K562 (cell line): ENCODE measurements around the gene FIZ1. TPM values are rescaled to one million over a fixed set of nuclear protein-coding genes. Genes with fewer than 3 reads are reported as not detected.

Experiments used
- ATAC-seq: fragments of 200-7000 bp; cut with Tn5 transposase; 3 replicates; pipeline ENCODE4 v1.9.1; 2020; ENCODE audit warnings: moderate library complexity
- BruUV-seq: library from RNA; stranded (reverse); fragments of 400-500 nt; replicated peaks from 2 replicates; lab custom pipeline; 2021; lab: Mats Ljungman, UMichigan
- CTCF ChIA-PET: fragments of 300-600 bp; formaldehyde crosslinking; extraction: SDS; loops from one replicate; lab custom pipeline; 2021; ENCODE audit warnings: low intra/inter-chr PET ratio; lab: Yijun Ruan, JAX
- POLR2A ChIA-PET: fragments of 300-600, 350-650 bp; sonication (Branson Sonifier 250); formaldehyde crosslinking; extraction: SDS; loops from one replicate; lab custom pipeline; 2021; ENCODE audit warnings: antibody characterized with exemption, inconsistent platforms; lab: Yijun Ruan, JAX
- DNase-seq, 4 experiments: peaks; one replicate each; pipeline versions ENCODE4 v3.0.0 to v3.0.0-alpha.2; 2011 to 2018; ENCODE audit warnings: low spot score in 3 of 4, mixed read lengths in 3 of 4; ENCODE audit errors: extremely low read depth in 1 of 4
- FAIRE-seq: peaks from 2 replicates; lab custom pipeline; 2011; peaks lifted over from hg19 to GRCh38; lab: Jason Lieb, UNC
- H2AFZ ChIP-seq: 2 replicates; pipeline ENCODE4 v1.6.0; 2011; ENCODE audit warnings: low read depth, low read length, control low read depth, inconsistent platforms
- H3K27ac ChIP-seq: fragments of 200-600 bp; 3 replicates; pipeline ENCODE4 v1.8.0; 2011; ENCODE audit warnings: low read depth, mild to moderate bottlenecking, control low read depth, inconsistent platforms, low read length, moderate library complexity, mixed read lengths; ENCODE audit errors: extremely low read depth
- H3K27me3 ChIP-seq, 2 experiments: fragments of 300-600 bp in 1 of 2; 2 replicates in 1 of 2; 3 replicates in 1 of 2; pipeline versions ENCODE4 v1.6.0 to v1.8.0; 2011; ENCODE audit warnings: inconsistent platforms in 2 of 2, low read length in 2 of 2, mild to moderate bottlenecking in 1 of 2, mixed read lengths in 1 of 2, moderate library complexity in 1 of 2; ENCODE audit not compliant: control insufficient read depth in 2 of 2, insufficient read depth in 2 of 2
- H3K36me3 ChIP-seq: fragments of 300-600 bp; 3 replicates; pipeline ENCODE4 v1.8.0; 2011; ENCODE audit warnings: mild to moderate bottlenecking, low read length, inconsistent platforms; ENCODE audit not compliant: control insufficient read depth, insufficient read depth
- H3K4me1 ChIP-seq, 2 experiments: fragments of 200-600 bp in 1 of 2; replicated peaks in 1 of 2; 2 replicates in 1 of 2; 3 replicates in 1 of 2; pipeline versions ENCODE4 v1.5.1 to v1.8.0; 2011; ENCODE audit warnings: inconsistent platforms in 2 of 2, low read length in 2 of 2, mild to moderate bottlenecking in 1 of 2, mixed read lengths in 1 of 2, moderate library complexity in 1 of 2; ENCODE audit not compliant: control insufficient read depth in 2 of 2, insufficient read depth in 2 of 2
- H3K4me2 ChIP-seq: 2 replicates; pipeline ENCODE4 v1.6.1; 2011; ENCODE audit warnings: low read length, control low read depth, inconsistent platforms, mixed read lengths; ENCODE audit not compliant: insufficient read depth
- H3K4me3 ChIP-seq: fragments of 200-600 bp; sonication (generic), shearing (Covaris generic); 2 replicates; pipeline ENCODE4 v1.5.1; 2016; ENCODE audit warnings: control low read depth, inconsistent platforms
- H3K79me2 ChIP-seq: fragments of 200-600 bp; 3 replicates; pipeline ENCODE4 v1.8.0; 2011; ENCODE audit warnings: low read length, inconsistent platforms; ENCODE audit not compliant: control insufficient read depth, insufficient read depth
- H3K9ac ChIP-seq, 2 experiments: 2 replicates each; pipeline versions ENCODE4 v1.6.0 to v1.6.1; 2011; ENCODE audit warnings: low read depth in 2 of 2, low read length in 2 of 2, control low read depth in 1 of 2, inconsistent platforms in 1 of 2, mild to moderate bottlenecking in 1 of 2, mixed read lengths in 1 of 2; ENCODE audit not compliant: insufficient read depth in 1 of 2
- H3K9me1 ChIP-seq: one replicate; pipeline ENCODE4 v1.6.0; 2011; ENCODE audit warnings: inconsistent platforms, mild to moderate bottlenecking, low read length, moderate library complexity; ENCODE audit not compliant: control insufficient read depth, insufficient read depth
- H3K9me3 ChIP-seq: replicated peaks from 2 replicates; pipeline ENCODE4 v1.5.1; 2011; ENCODE audit warnings: low read depth, low read length, inconsistent platforms; ENCODE audit not compliant: control insufficient read depth, insufficient read depth
- H4K20me1 ChIP-seq: replicated peaks from 2 replicates; pipeline ENCODE4 v1.6.1; 2011; ENCODE audit warnings: low read length, inconsistent platforms, mixed read lengths; ENCODE audit not compliant: control insufficient read depth, insufficient read depth
- BCLAF1 ChIP-seq, 2 experiments: fragments of 450-650 bp in 1 of 2; IDR thresholded peaks; 2 replicates each; pipeline ENCODE4 v1.6.1; 2011 to 2017; ENCODE audit warnings: low read depth in 2 of 2, antibody characterized with exemption in 1 of 2, borderline replicate concordance in 1 of 2, low read length in 1 of 2, mild to moderate bottlenecking in 1 of 2, mixed read lengths in 1 of 2; ENCODE audit not compliant: control insufficient read depth in 1 of 2
- CBX3 ChIP-seq, 2 experiments: IDR thresholded peaks; 1 replicate in 1 of 2; 2 replicates in 1 of 2; pipeline ENCODE4 v1.6.1; 2012; ENCODE audit warnings: inconsistent platforms in 2 of 2, low read length in 2 of 2, borderline replicate concordance in 1 of 2, control low read depth in 1 of 2
- DPF2 ChIP-seq: fragments of 450-650 bp; IDR thresholded peaks from 2 replicates; pipeline ENCODE4 v1.6.1; 2016
- ELF2 ChIP-seq: fragments of 250-450 bp; sonication (Bioruptor Pico); IDR thresholded peaks from 2 replicates; pipeline ENCODE4 v1.5.0; 2021; ENCODE audit warnings: mild to moderate bottlenecking
- IRF9 ChIP-seq: fragments of 450-650 bp; IDR thresholded peaks from 2 replicates; pipeline ENCODE4 v1.6.1; 2016; ENCODE audit warnings: missing biosample characterization, missing genetic modification characterization
- MECOM ChIP-seq: fragments of 250-450 bp; sonication (Bioruptor Pico); IDR thresholded peaks from 2 replicates; pipeline ENCODE4 v1.8.0; 2022; ENCODE audit warnings: inconsistent platforms
- PRMT5 ChIP-seq: sonication (generic); formaldehyde crosslinking; IDR thresholded peaks from 2 replicates; pipeline ENCODE4 v1.5.0; 2020; ENCODE audit warnings: missing genetic modification reagents
- PTRF ChIP-seq: fragments of 450-650 bp; IDR thresholded peaks from 2 replicates; pipeline ENCODE4 v1.6.1; 2016; ENCODE audit warnings: mild to moderate bottlenecking, missing genetic modification characterization, missing compliant biosample characterization
- RUNX1 ChIP-seq: sonication (generic); IDR thresholded peaks from 2 replicates; pipeline ENCODE4 v1.6.1; 2016; ENCODE audit warnings: antibody characterized with exemption, low read depth
- TOE1 ChIP-seq, 2 experiments: fragments of 450-650 bp in 1 of 2; sonication (generic) in 1 of 2; formaldehyde crosslinking in 1 of 2; IDR thresholded peaks; 2 replicates each; pipeline versions ENCODE4 v1.7.1 to v1.8.0; 2016 to 2022; ENCODE audit warnings: borderline replicate concordance in 2 of 2, mild to moderate bottlenecking in 2 of 2, antibody characterized with exemption in 1 of 2, inconsistent platforms in 1 of 2, low read depth in 1 of 2, missing genetic modification reagents in 1 of 2, moderate library complexity in 1 of 2
- ZNF239 ChIP-seq: fragments of 250-450 bp; sonication (Bioruptor Pico); IDR thresholded peaks from 2 replicates; pipeline ENCODE4 v1.4.0; 2020; ENCODE audit warnings: mild to moderate bottlenecking
- WGBS: fragments of 100-300 bp; shearing (Covaris generic); methylation state at CpG from one replicate; pipeline ENCODE4 v1.1.6; 2016; ENCODE audit warnings: low coverage, mixed read lengths; ENCODE audit not compliant: insufficient coverage; ENCODE audit errors: missing lambda C conversion rate; 5-methylcytosine and 5-hydroxymethylcytosine counted together
- in situ Hi-C: fragments of 300-500 bp; cut with MboI; formaldehyde crosslinking; loops from 4 replicates; pipeline ENCODE4 v1.15.0; 2018; ENCODE audit warnings: inconsistent platforms, mixed read lengths
- intact Hi-C: fragments of 100-400 bp; cut with micrococcal nuclease; formaldehyde crosslinking; loops from 2 replicates; pipeline ENCODE4 v1.14.2; 2022
- polyA plus RNA-seq, 8 experiments: library from polyadenylated mRNA; depleted of rRNA in 4 of 8; stranded (reverse) in 5 of 8; unstranded in 3 of 8; fragments of >200 nt; fragmentation: Nextera tagmentation in 2 of 8; fragmentation: Illumina TruSeq in 1 of 8; extraction: Ambion mirVana in 2 of 8; extraction: Trizol in 1 of 8; gene quantifications; 2 replicates each; pipeline versions ENCODE4 v1.2.1 to v1.2.3, GENCODE V29; 2011 to 2014; ENCODE audit warnings: inconsistent platforms in 1 of 8, missing spikeins in 1 of 8
- total RNA-seq, 7 experiments: library from RNA; depleted of rRNA in 6 of 7; stranded (reverse); fragments of >200 nt in 6 of 7; fragmentation: Illumina TruSeq in 2 of 7; extraction: Trizol in 2 of 7; gene quantifications; 2 replicates each; pipeline versions ENCODE4 v1.2.1 to v1.2.3, GENCODE V29; 2011 to 2021; ENCODE audit warnings: low replicate concordance in 1 of 7

The FIZ1 gene
- total and polyA plus RNA-seq, 9 of the 15 experiments (the other 6 are each of a cell fraction or from before 2014, with no cell fraction given) = 0.79 to 17.5 (median 5.5) TPM

- Histone ChIP-seq H3K4me2 (no peak overlapping the region), H3K9ac (no peak overlapping the region), H2AFZ (no peak overlapping the region), H3K4me3 (no peak overlapping the region), H4K20me1 (no peaks in the 10 kb centered on the region; the same call in 1 of the 2 replicates), H3K79me2 (peaks cover 6% of the 10 kb centered on the region; the same call in 1 of the 3 replicates), H3K27ac (no peak overlapping the region), H3K9me3 (no peaks in the 10 kb centered on the region), H3K27me3 (no peaks in the 10 kb centered on the region), H3K36me3 (peaks cover 35% of the 10 kb centered on the region; the same call in 2 of the 3 replicates), H3K4me1 (peaks cover 0 to 9% of the 10 kb centered on the region in 2 experiments; a peak in 2 of 5 replicates), H3K9me1 (peaks cover 3% of the 10 kb centered on the region)
- FAIRE-seq (no peak), ATAC-seq (no peak), DNase-seq (no peak)
- in situ Hi-C loops (no loop called here), intact Hi-C loops (no loop called here)
- TF ChIP-seq ZNF239 (CRISPR knock-in tag) (no peak), TOE1 (IDR thresholded peaks at IDR 0.05; ENCODE audit: borderline replicate concordance) (no peak), TOE1 (CRISPR knock-in tag; IDR thresholded peaks at IDR 0.05; ENCODE audit: borderline replicate concordance, low read depth) (no peak), PTRF (tag) (no peak), IRF9 (tag) (no peak), BCLAF1 (IDR thresholded peaks at IDR 0.05; ENCODE audit: borderline replicate concordance in 1 of 2, control insufficient read depth in 1 of 2, low read depth in 2 of 2, low read length in 1 of 2) (no peak), RUNX1 (no peak), DPF2 (no peak), CBX3 (IDR thresholded peaks at IDR 0.05; ENCODE audit: borderline replicate concordance in 1 of 2, low read length in 2 of 2) (no peak), ELF2 (no peak), MECOM (no peak), PRMT5 (CRISPR knock-in tag) (no peak)
- no TSS peak for BruUV-seq
- ChIA-PET POLR2A (interaction anchor here (0.6 to 2.7 kb wide), 4 partner anchors 11 to 23 kb away, joined by 3 to 18 read pairs (median 4); partner anchors contain the start of genes FIZ1 and ZNF865), CTCF (no interaction called here)
- 86% methylated on average over 8 of the region's 8 CpGs for WGBS
Measured at GRCh38 chr19:55617426-55617825, 18.1 kb upstream of the FIZ1 start.
